ENCODE measurements around the gene EEF1AKMT2.

The EEF1AKMT2 gene

GRCh38 chr10:124721330-124722045 lies 70.2 kb downstream of the EEF1AKMT2 start:
- TF ChIP-seq, protein P1, sequence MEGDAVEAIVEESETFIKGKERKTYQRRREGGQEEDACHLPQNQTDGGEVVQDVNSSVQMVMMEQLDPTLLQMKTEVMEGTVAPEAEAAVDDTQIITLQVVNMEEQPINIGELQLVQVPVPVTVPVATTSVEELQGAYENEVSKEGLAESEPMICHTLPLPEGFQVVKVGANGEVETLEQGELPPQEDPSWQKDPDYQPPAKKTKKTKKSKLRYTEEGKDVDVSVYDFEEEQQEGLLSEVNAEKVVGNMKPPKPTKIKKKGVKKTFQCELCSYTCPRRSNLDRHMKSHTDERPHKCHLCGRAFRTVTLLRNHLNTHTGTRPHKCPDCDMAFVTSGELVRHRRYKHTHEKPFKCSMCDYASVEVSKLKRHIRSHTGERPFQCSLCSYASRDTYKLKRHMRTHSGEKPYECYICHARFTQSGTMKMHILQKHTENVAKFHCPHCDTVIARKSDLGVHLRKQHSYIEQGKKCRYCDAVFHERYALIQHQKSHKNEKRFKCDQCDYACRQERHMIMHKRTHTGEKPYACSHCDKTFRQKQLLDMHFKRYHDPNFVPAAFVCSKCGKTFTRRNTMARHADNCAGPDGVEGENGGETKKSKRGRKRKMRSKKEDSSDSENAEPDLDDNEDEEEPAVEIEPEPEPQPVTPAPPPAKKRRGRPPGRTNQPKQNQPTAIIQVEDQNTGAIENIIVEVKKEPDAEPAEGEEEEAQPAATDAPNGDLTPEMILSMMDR (IDR thresholded peaks at IDR 0.05; ENCODE audit: insufficient read depth, low read length, poor library complexity, severe bottlenecking) = no peak
- no peak for TF ChIP-seq EZH2phosphoT487 (conservative IDR thresholded peaks at IDR 0.05; ENCODE audit: low read length)
- H3K36me3 ChIP-seq (ENCODE audit: low read length) = 0 out of 2 replicates have a peak, but pooled peaks cover 2% of the 10 kb centered on the region
- no peak overlapping the region for H3K4me3 ChIP-seq (ENCODE audit: insufficient read depth, low read length, poor library complexity, severe bottlenecking)
- no peaks in the 10 kb centered on the region for H3K9me2 ChIP-seq (replicated peaks; ENCODE audit: insufficient read depth, low read length)
- H4K20me1 ChIP-seq (ENCODE audit: low read depth, low read length) = peaks cover 14% of the 10 kb centered on the region; the same call in 1 of the 2 replicates
- no peak overlapping the region for H2AFZ ChIP-seq (ENCODE audit: low read depth, low read length, severe bottlenecking)
- H3K79me2 ChIP-seq (ENCODE audit: insufficient read depth, low read length) = peaks cover 100% of the 10 kb centered on the region
- peak overlapping the region; percentile 39 for H3K4me2 ChIP-seq (ENCODE audit: low read depth, low read length, poor library complexity, severe bottlenecking)
- H3F3A ChIP-seq (ENCODE audit: insufficient read depth) = peaks cover 63% of the 10 kb centered on the region
- no peaks in the 10 kb centered on the region for H3K9me3 ChIP-seq (ENCODE audit: insufficient read depth, low read length)
- H3K27ac ChIP-seq (ENCODE audit: low read depth, low read length) = peak overlapping the region; percentile 69
- H3K9ac ChIP-seq (ENCODE audit: low read length) = peak overlapping the region; percentile 20
- H3K27me3 ChIP-seq (ENCODE audit: low read length) = no peaks in the 10 kb centered on the region

GRCh38 chr10:124719213-124719851 lies 72.4 kb downstream of the EEF1AKMT2 start:
- Histone ChIP-seq H3K9me3 (ENCODE audit: insufficient read depth, low read length) (no peaks in the 10 kb centered on the region), H3K27me3 (ENCODE audit: low read length) (no peaks in the 10 kb centered on the region), H3K9me2 (replicated peaks; ENCODE audit: insufficient read depth, low read length) (no peaks in the 10 kb centered on the region), H3K79me2 (ENCODE audit: insufficient read depth, low read length) (peaks cover 100% of the 10 kb centered on the region), H3K27ac (ENCODE audit: low read depth, low read length) (peak overlapping the region; percentile 67), H3F3A (ENCODE audit: insufficient read depth) (peaks cover 51% of the 10 kb centered on the region), H3K4me3 (ENCODE audit: insufficient read depth, low read length, poor library complexity, severe bottlenecking) (no peak overlapping the region), H2AFZ (ENCODE audit: low read depth, low read length, severe bottlenecking) (no peak overlapping the region), H3K36me3 (ENCODE audit: low read length) (no peaks in the 10 kb centered on the region), H4K20me1 (ENCODE audit: low read depth, low read length) (peaks cover 19% of the 10 kb centered on the region; the same call in 1 of the 2 replicates), H3K4me2 (ENCODE audit: low read depth, low read length, poor library complexity, severe bottlenecking) (peak overlapping the region; percentile 44), H3K9ac (ENCODE audit: low read length) (peak overlapping the region; percentile 0; the same call in 1 of the 2 replicates)
- TF ChIP-seq, protein P1 (IDR thresholded peaks at IDR 0.05; ENCODE audit: insufficient read depth, low read length, poor library complexity, severe bottlenecking) = peak; percentile 71
- TF ChIP-seq EZH2phosphoT487 (conservative IDR thresholded peaks at IDR 0.05; ENCODE audit: low read length) = no peak

DNA sequence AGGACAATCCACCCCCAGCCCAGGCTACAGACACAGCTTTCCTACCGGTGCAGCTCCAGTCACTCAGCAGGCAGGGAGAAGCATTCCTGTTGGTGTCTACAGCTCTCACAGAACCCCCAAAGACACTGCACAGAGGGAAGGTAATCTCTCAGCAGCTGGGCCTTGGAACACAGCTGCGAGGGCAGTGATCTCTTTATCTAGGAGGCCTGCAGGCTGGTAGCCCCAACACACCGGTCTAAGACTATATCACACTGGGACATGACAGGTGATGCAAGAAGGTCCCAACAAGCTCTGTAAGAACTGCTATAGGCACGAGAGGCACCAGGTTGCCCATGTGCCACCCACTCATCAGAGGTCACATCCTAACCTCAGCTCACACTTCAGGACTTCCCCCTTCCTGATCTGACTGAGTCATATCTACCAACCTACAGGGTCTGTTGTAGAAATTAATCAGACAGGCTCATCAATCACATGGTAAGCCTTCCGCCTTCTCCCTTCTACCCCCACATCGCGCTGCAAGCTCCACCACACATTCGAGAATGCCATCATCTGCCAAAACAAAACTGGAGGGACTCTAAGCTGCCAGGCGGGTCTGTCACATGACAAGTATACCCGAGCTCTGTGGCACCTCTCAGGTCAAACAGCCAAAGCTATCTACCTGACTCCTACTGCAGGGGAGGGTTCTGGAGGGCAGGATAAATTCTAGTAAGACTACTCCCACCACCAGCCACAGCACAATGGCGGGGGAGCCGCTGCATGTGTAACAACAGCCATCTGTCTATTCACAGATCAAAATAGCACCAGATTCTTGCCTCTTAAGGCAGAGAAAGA lies 73.6 kb downstream of the EEF1AKMT2 start:
- TF ChIP-seq EZH2phosphoT487 (conservative IDR thresholded peaks at IDR 0.05; ENCODE audit: low read length) = no peak
- TF ChIP-seq, protein P1 (IDR thresholded peaks at IDR 0.05; ENCODE audit: insufficient read depth, low read length, poor library complexity, severe bottlenecking) = no peak
- H3K9me3 ChIP-seq (ENCODE audit: insufficient read depth, low read length) = no peaks in the 10 kb centered on the region
- no peaks in the 10 kb centered on the region for H3K36me3 ChIP-seq (ENCODE audit: low read length)
- H4K20me1 ChIP-seq (ENCODE audit: low read depth, low read length) = peaks cover 24% of the 10 kb centered on the region; the same call in 1 of the 2 replicates
- H3F3A ChIP-seq (ENCODE audit: insufficient read depth) = peaks cover 40% of the 10 kb centered on the region
- 0 out of 2 replicates have a peak overlapping the region, but pooled peaks have one; percentile 0 for H3K9ac ChIP-seq (ENCODE audit: low read length)
- peak overlapping the region; percentile 44 for H3K4me2 ChIP-seq (ENCODE audit: low read depth, low read length, poor library complexity, severe bottlenecking)
- peaks cover 100% of the 10 kb centered on the region for H3K79me2 ChIP-seq (ENCODE audit: insufficient read depth, low read length)
- no peaks in the 10 kb centered on the region for H3K9me2 ChIP-seq (replicated peaks; ENCODE audit: insufficient read depth, low read length)
- no peak overlapping the region for H3K4me3 ChIP-seq (ENCODE audit: insufficient read depth, low read length, poor library complexity, severe bottlenecking)
- no peak overlapping the region for H2AFZ ChIP-seq (ENCODE audit: low read depth, low read length, severe bottlenecking)
- H3K27ac ChIP-seq (ENCODE audit: low read depth, low read length) = peak overlapping the region; percentile 67
- no peaks in the 10 kb centered on the region for H3K27me3 ChIP-seq (ENCODE audit: low read length)

Measured in SU-DHL-6 (cell line).